Measurements from ENCODE around the gene TRERF1.
A peak's percentile ranks its signal among the peaks of the same experiment; 100 is the strongest.

GRCh38 chr6:42260972-42261371 is 190.8 kb downstream of the TRERF1 start:
- TF ChIP-seq, protein P1, sequence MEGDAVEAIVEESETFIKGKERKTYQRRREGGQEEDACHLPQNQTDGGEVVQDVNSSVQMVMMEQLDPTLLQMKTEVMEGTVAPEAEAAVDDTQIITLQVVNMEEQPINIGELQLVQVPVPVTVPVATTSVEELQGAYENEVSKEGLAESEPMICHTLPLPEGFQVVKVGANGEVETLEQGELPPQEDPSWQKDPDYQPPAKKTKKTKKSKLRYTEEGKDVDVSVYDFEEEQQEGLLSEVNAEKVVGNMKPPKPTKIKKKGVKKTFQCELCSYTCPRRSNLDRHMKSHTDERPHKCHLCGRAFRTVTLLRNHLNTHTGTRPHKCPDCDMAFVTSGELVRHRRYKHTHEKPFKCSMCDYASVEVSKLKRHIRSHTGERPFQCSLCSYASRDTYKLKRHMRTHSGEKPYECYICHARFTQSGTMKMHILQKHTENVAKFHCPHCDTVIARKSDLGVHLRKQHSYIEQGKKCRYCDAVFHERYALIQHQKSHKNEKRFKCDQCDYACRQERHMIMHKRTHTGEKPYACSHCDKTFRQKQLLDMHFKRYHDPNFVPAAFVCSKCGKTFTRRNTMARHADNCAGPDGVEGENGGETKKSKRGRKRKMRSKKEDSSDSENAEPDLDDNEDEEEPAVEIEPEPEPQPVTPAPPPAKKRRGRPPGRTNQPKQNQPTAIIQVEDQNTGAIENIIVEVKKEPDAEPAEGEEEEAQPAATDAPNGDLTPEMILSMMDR (IDR thresholded peaks at IDR 0.05; ENCODE audit: insufficient read depth, low read length, poor library complexity, severe bottlenecking): peak; percentile 95
- TF ChIP-seq EZH2phosphoT487 (conservative IDR thresholded peaks at IDR 0.05; ENCODE audit: low read length): no peak
